BJ (cell line): ENCODE measurements around the gene MDH1. TPM values are rescaled to one million over a fixed set of nuclear protein-coding genes. Genes with fewer than 3 reads are reported as not detected.

Experiments used
- CTCF ChIA-PET: fragments of 350-600 bp; formaldehyde crosslinking; extraction: SDS; loops from one replicate; lab custom pipeline; 2021; ENCODE audit warnings: antibody characterized with exemption, inconsistent platforms; lab: Yijun Ruan, JAX
- POLR2A ChIA-PET: fragments of 300-600 bp; sonication (Branson Sonifier 250); formaldehyde crosslinking; extraction: SDS; loops from one replicate; lab custom pipeline; 2021; ENCODE audit warnings: antibody characterized with exemption; lab: Charles Lee
- DNase-seq: peaks from one replicate; pipeline ENCODE4 v3.0.0-alpha.2; 2011; ENCODE audit warnings: low read depth
- H3K27me3 ChIP-seq: 2 replicates; pipeline ENCODE4 v1.6.0; 2011; ENCODE audit warnings: low read length; ENCODE audit not compliant: control insufficient read depth, insufficient read depth
- H3K36me3 ChIP-seq: 2 replicates; pipeline ENCODE4 v1.5.1; 2011; ENCODE audit warnings: low read length; ENCODE audit not compliant: control insufficient read depth, insufficient read depth
- H3K4me3 ChIP-seq: 2 replicates; pipeline ENCODE4 v1.5.1; 2011; ENCODE audit warnings: low read depth, mild to moderate bottlenecking, control low read depth, low read length
- CTCF ChIP-seq: IDR thresholded peaks from 2 replicates; pipeline ENCODE4 v1.5.1; 2011; ENCODE audit warnings: low read depth, mild to moderate bottlenecking, control low read depth, inconsistent platforms, low read length, moderate library complexity; ENCODE audit not compliant: insufficient read depth
- polyA plus RNA-seq: library from polyadenylated mRNA; depleted of rRNA; stranded (reverse); fragments of >200 nt; gene quantifications from 2 replicates; pipeline ENCODE4 v1.2.3, GENCODE V29; 2011

MDH1 gene
- polyA plus RNA-seq, 1 experiment = 166 TPM

- no peak for TF ChIP-seq CTCF
- CTCF ChIA-PET = no interaction called here
- no peak overlapping the region for H3K4me3 ChIP-seq
- no peaks in the 10 kb centered on the region for H3K36me3 ChIP-seq
- no peaks in the 10 kb centered on the region for H3K27me3 ChIP-seq
- no peak for DNase-seq
- POLR2A ChIA-PET = no interaction called here
Observed at GRCh38 chr2:63642946-63643345, 54.2 kb downstream of the MDH1 start.

- Histone ChIP-seq H3K4me3 (no peak overlapping the region), H3K27me3 (no peaks in the 10 kb centered on the region), H3K36me3 (no peaks in the 10 kb centered on the region)
- no peak for DNase-seq
- POLR2A ChIA-PET = no interaction called here
- no peak for TF ChIP-seq CTCF
- CTCF ChIA-PET = no interaction called here
Observed at GRCh38 chr2:63643486-63643885, 54.7 kb downstream of the MDH1 start.

GRCh38 chr2:63648632-63649031, 59.9 kb downstream of the MDH1 start:
- TF ChIP-seq CTCF = no peak
- POLR2A ChIA-PET = no interaction called here
- CTCF ChIA-PET = no interaction called here
- Histone ChIP-seq H3K27me3 (no peaks in the 10 kb centered on the region), H3K36me3 (no peaks in the 10 kb centered on the region), H3K4me3 (no peak overlapping the region)
- no peak for DNase-seq

GRCh38 chr2:63649829-63650228, 61.1 kb downstream of the MDH1 start:
- DNase-seq = no peak
- Histone ChIP-seq H3K4me3 (no peak overlapping the region), H3K36me3 (no peaks in the 10 kb centered on the region), H3K27me3 (no peaks in the 10 kb centered on the region)
- POLR2A ChIA-PET = no interaction called here
- CTCF ChIA-PET = no interaction called here
- TF ChIP-seq CTCF = no peak

- DNase-seq = no peak
- TF ChIP-seq CTCF = no peak
- H3K4me3 ChIP-seq = no peak overlapping the region
- ChIA-PET CTCF (no interaction called here), POLR2A (no interaction called here)
- H3K36me3 ChIP-seq = no peaks in the 10 kb centered on the region
- H3K27me3 ChIP-seq = no peaks in the 10 kb centered on the region
Observed at GRCh38 chr2:63650756-63651155, 62.0 kb downstream of the MDH1 start.
